NCI-H1436 treated with DMSO at 0.1 percent for 48 hours (cell line): ENCODE data around the gene JAKMIP1.

Source experiments
- DNase-seq: peaks from one replicate; lab custom pipeline; 2025; lab: John Stamatoyannopoulos, UW

The JAKMIP1 gene

GRCh38 chr4:6201580-6202091 lies 1.3 kb upstream of the JAKMIP1 start:
- no peak for DNase-seq

- no peak for DNase-seq
Measured at GRCh38 chr4:6200922-6201362, 593 bp upstream of the JAKMIP1 start.

- no peak for DNase-seq
Measured at GRCh38 chr4:6199422-6199921, 877 bp downstream of the JAKMIP1 start.

- no peak for DNase-seq
Measured at GRCh38 chr4:6198768-6199421, 1.5 kb downstream of the JAKMIP1 start.

- no peak for DNase-seq
Measured at GRCh38 chr4:6198278-6198677, 2.1 kb downstream of the JAKMIP1 start.

- DNase-seq, result no peak
Measured at GRCh38 chr4:6197433-6198174, 2.7 kb downstream of the JAKMIP1 start.

GRCh38 chr4:6196871-6197270 lies 3.5 kb downstream of the JAKMIP1 start:
- DNase-seq, result no peak

- no peak for DNase-seq
Measured at GRCh38 chr4:6196324-6196723, 4.0 kb downstream of the JAKMIP1 start.

GRCh38 chr4:6195602-6196319 lies 4.6 kb downstream of the JAKMIP1 start:
- DNase-seq, result no peak

- DNase-seq, result no peak
Measured at GRCh38 chr4:6194458-6195195, 5.7 kb downstream of the JAKMIP1 start.

GRCh38 chr4:6193399-6193798 lies 7.0 kb downstream of the JAKMIP1 start:
- no peak for DNase-seq

GRCh38 chr4:6192245-6192644 lies 8.1 kb downstream of the JAKMIP1 start:
- no peak for DNase-seq

- DNase-seq, result no peak
Measured at GRCh38 chr4:6191448-6192130, 8.8 kb downstream of the JAKMIP1 start.

- DNase-seq, result no peak
Measured at GRCh38 chr4:6190486-6190885, 9.9 kb downstream of the JAKMIP1 start.

- no peak for DNase-seq
Measured at GRCh38 chr4:6189511-6189910, 10.8 kb downstream of the JAKMIP1 start.

GRCh38 chr4:6188687-6189305 lies 11.6 kb downstream of the JAKMIP1 start:
- DNase-seq, result no peak

GRCh38 chr4:6184169-6184568 lies 16.2 kb downstream of the JAKMIP1 start:
- no peak for DNase-seq

- DNase-seq, result no peak
Measured at GRCh38 chr4:6183740-6184139, 16.6 kb downstream of the JAKMIP1 start.

- DNase-seq, result no peak
Measured at GRCh38 chr4:6182376-6183280, 17.7 kb downstream of the JAKMIP1 start.
